Measurements from ENCODE around the gene DCUN1D1. TPM values are rescaled to one million over a fixed set of nuclear protein-coding genes. Genes with fewer than 3 reads are reported as not detected.

The DCUN1D1 gene
- total and polyA plus RNA-seq, 10 of the 15 experiments (the other 5 are each of a cell fraction or from before 2014, with no cell fraction given) = 19.8 to 47.4 (median 30.8) TPM

DNA sequence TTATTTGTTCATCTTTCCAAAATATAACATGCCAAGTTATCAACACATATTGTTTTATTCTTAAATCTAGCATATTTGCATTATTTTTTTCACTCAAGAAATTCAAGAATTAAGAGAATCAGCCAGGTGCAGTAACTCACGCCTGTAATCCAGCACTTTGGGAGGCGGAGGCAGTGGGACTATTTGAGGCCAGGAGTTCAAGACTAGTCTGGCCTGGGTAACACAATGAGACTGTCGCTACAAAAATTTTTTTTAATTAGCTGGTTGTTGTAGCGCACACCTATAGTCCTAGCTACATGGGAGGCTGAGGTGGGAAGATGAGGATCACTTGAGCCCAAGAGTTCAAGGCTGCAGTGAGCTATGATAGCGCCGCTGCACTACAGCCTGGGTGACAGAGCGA, 10.5 kb downstream of the DCUN1D1 start (continued):
- TF ChIP-seq, protein P1, sequence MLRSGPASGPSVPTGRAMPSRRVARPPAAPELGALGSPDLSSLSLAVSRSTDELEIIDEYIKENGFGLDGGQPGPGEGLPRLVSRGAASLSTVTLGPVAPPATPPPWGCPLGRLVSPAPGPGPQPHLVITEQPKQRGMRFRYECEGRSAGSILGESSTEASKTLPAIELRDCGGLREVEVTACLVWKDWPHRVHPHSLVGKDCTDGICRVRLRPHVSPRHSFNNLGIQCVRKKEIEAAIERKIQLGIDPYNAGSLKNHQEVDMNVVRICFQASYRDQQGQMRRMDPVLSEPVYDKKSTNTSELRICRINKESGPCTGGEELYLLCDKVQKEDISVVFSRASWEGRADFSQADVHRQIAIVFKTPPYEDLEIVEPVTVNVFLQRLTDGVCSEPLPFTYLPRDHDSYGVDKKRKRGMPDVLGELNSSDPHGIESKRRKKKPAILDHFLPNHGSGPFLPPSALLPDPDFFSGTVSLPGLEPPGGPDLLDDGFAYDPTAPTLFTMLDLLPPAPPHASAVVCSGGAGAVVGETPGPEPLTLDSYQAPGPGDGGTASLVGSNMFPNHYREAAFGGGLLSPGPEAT (IDR thresholded peaks at IDR 0.05; ENCODE audit: low read depth) = no peak
- no peak for TF ChIP-seq TAF1 (IDR thresholded peaks at IDR 0.05; ENCODE audit: borderline replicate concordance, low read depth, low read length)
- no peak for TF ChIP-seq RFX5 (IDR thresholded peaks at IDR 0.05; ENCODE audit: low read depth, low read length)
- TF ChIP-seq STAT1 (conservative IDR thresholded peaks at IDR 0.05) = no peak
- TF ChIP-seq, protein P2, sequence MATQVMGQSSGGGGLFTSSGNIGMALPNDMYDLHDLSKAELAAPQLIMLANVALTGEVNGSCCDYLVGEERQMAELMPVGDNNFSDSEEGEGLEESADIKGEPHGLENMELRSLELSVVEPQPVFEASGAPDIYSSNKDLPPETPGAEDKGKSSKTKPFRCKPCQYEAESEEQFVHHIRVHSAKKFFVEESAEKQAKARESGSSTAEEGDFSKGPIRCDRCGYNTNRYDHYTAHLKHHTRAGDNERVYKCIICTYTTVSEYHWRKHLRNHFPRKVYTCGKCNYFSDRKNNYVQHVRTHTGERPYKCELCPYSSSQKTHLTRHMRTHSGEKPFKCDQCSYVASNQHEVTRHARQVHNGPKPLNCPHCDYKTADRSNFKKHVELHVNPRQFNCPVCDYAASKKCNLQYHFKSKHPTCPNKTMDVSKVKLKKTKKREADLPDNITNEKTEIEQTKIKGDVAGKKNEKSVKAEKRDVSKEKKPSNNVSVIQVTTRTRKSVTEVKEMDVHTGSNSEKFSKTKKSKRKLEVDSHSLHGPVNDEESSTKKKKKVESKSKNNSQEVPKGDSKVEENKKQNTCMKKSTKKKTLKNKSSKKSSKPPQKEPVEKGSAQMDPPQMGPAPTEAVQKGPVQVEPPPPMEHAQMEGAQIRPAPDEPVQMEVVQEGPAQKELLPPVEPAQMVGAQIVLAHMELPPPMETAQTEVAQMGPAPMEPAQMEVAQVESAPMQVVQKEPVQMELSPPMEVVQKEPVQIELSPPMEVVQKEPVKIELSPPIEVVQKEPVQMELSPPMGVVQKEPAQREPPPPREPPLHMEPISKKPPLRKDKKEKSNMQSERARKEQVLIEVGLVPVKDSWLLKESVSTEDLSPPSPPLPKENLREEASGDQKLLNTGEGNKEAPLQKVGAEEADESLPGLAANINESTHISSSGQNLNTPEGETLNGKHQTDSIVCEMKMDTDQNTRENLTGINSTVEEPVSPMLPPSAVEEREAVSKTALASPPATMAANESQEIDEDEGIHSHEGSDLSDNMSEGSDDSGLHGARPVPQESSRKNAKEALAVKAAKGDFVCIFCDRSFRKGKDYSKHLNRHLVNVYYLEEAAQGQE (IDR thresholded peaks at IDR 0.05; ENCODE audit: low read depth, low read length) = no peak
- TF ChIP-seq TCF7 (IDR thresholded peaks at IDR 0.05; ENCODE audit: borderline replicate concordance) = no peak
- TF ChIP-seq WRNIP1 (IDR thresholded peaks at IDR 0.05; ENCODE audit: borderline replicate concordance, low read depth, low read length) = no peak
- TF ChIP-seq ZNF24 (IDR thresholded peaks at IDR 0.05) = no peak
- TF ChIP-seq, protein P3, sequence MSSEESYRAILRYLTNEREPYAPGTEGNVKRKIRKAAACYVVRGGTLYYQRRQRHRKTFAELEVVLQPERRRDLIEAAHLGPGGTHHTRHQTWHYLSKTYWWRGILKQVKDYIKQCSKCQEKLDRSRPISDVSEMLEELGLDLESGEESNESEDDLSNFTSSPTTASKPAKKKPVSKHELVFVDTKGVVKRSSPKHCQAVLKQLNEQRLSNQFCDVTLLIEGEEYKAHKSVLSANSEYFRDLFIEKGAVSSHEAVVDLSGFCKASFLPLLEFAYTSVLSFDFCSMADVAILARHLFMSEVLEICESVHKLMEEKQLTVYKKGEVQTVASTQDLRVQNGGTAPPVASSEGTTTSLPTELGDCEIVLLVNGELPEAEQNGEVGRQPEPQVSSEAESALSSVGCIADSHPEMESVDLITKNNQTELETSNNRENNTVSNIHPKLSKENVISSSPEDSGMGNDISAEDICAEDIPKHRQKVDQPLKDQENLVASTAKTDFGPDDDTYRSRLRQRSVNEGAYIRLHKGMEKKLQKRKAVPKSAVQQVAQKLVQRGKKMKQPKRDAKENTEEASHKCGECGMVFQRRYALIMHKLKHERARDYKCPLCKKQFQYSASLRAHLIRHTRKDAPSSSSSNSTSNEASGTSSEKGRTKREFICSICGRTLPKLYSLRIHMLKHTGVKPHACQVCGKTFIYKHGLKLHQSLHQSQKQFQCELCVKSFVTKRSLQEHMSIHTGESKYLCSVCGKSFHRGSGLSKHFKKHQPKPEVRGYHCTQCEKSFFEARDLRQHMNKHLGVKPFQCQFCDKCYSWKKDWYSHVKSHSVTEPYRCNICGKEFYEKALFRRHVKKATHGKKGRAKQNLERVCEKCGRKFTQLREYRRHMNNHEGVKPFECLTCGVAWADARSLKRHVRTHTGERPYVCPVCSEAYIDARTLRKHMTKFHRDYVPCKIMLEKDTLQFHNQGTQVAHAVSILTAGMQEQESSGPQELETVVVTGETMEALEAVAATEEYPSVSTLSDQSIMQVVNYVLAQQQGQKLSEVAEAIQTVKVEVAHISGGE (CRISPR knock-in tag; IDR thresholded peaks at IDR 0.05) = no peak
